22Rv1 (cell line): ENCODE results near the gene NKAIN1.

Source experiments
- CTCF ChIP-seq: fragments of 450-650 bp; IDR thresholded peaks from 2 replicates; pipeline ENCODE4 v1.5.1; 2017; ENCODE audit warnings: mild to moderate bottlenecking
- ZFX ChIP-seq: fragments of 450-650 bp; IDR thresholded peaks from 2 replicates; pipeline ENCODE4 v1.6.1; 2017; ENCODE audit warnings: antibody characterized with exemption, borderline replicate concordance

GRCh38 chr1:31230378-31230777, 9.3 kb downstream of the NKAIN1 start:
- no peak for TF ChIP-seq CTCF
- no peak for TF ChIP-seq ZFX
